ENCODE data around the gene PAPPA2.
"Not testable (repeated sequence)": the region's sequence is repeated elsewhere in the genome, so short reads cannot be mapped to it uniquely, and the experiment has no call there.

The PAPPA2 gene

DNA sequence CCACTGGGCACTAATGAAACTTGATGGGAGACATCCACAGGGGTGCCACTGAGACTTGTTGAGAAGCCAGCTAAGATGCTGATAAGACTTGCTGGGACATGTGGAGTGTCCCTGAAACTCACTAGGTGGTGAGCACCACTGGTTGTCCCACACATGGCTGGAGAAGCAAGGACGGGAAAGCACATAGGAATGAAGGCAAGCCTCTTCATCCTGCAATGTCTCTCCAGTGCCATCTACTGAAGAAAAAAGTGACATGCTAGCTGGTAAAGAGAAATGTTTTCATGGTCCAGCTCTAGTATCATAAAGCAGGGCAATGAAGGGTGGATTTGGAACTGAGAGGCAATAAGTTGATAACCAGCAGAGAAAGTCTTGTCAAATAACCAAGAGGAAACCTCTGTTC, 283.0 kb downstream of the PAPPA2 start:
- no peak overlapping the region for H3K4me3 ChIP-seq (ENCODE audit: insufficient read depth, low read depth, low read length)
- H3K27me3 ChIP-seq (ENCODE audit: control insufficient read depth, insufficient read depth, low read length, poor library complexity, severe bottlenecking), result no peaks in the 10 kb centered on the region
- 64 to 76% methylated on average over 1 of the region's 1 CpG for WGBS, 2 experiments
- H3K27ac ChIP-seq (ENCODE audit: insufficient read depth, low read depth, low read length, poor library complexity, severe bottlenecking), result no peak overlapping the region
- no peaks in the 10 kb centered on the region for H3K4me1 ChIP-seq (ENCODE audit: control insufficient read depth, insufficient read depth, low read length)
- H3K36me3 ChIP-seq (ENCODE audit: control insufficient read depth, insufficient read depth, low read length), result no peaks in the 10 kb centered on the region
- H3K9me3 ChIP-seq (ENCODE audit: control insufficient read depth, low read length), result no peaks in the 10 kb centered on the region

DNA sequence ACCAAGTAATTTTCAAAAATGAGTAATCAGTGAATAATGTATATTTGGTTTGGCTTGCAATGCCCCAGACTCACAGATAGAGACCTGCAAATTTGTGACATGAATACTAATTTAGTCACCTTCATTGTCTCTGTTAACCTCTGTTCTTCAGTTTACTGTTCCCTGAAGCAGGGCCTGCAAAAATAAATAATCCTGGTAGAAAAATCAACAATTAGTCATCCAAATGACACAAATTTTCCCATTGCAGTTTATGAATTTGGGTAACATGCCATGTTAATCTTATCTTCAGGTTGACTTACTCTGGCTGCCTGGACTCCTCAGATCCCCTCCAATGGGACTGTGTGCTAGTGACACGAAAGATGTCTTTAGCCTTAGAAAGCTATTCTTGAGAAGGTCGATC, 289.5 kb downstream of the PAPPA2 start:
- H3K27ac ChIP-seq (ENCODE audit: insufficient read depth, low read depth, low read length, poor library complexity, severe bottlenecking), result no peak overlapping the region
- no peaks in the 10 kb centered on the region for H3K4me1 ChIP-seq (ENCODE audit: control insufficient read depth, insufficient read depth, low read length)
- no peak overlapping the region for H3K4me3 ChIP-seq (ENCODE audit: insufficient read depth, low read depth, low read length)
- no peaks in the 10 kb centered on the region for H3K27me3 ChIP-seq (ENCODE audit: control insufficient read depth, insufficient read depth, low read length, poor library complexity, severe bottlenecking)
- 99 to 100% methylated on average over 2 of the region's 2 CpGs for WGBS, 2 experiments
- H3K9me3 ChIP-seq (ENCODE audit: control insufficient read depth, low read length), result no peaks in the 10 kb centered on the region
- no peaks in the 10 kb centered on the region for H3K36me3 ChIP-seq (ENCODE audit: control insufficient read depth, insufficient read depth, low read length)

DNA sequence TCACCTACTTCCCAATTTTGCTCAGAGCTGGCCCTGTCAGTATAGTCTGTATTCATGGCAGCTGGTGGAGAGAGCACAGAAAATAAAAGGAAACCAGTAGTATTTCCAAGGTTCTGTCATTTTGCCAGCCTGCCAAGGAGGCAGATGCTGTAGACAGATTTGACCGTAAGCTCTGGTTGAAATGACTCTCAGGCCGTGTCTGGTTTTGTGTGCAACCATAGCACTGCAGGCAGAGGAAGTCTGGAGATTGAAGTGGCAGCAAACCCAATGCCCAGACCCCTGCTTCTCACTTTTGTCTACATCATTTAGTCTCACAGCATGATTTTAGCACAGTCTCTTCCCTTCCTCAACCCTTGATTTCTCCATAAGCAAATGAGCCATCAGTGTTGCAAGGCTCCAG, 291.7 kb downstream of the PAPPA2 start:
- no peak overlapping the region for H3K27ac ChIP-seq (ENCODE audit: insufficient read depth, low read depth, low read length, poor library complexity, severe bottlenecking)
- no peaks in the 10 kb centered on the region for H3K9me3 ChIP-seq (ENCODE audit: control insufficient read depth, low read length)
- no peaks in the 10 kb centered on the region for H3K27me3 ChIP-seq (ENCODE audit: control insufficient read depth, insufficient read depth, low read length, poor library complexity, severe bottlenecking)
- WGBS, 2 experiments, result 65 to 66% methylated on average over 2 of the region's 2 CpGs
- H3K4me1 ChIP-seq (ENCODE audit: control insufficient read depth, insufficient read depth, low read length), result no peaks in the 10 kb centered on the region
- no peaks in the 10 kb centered on the region for H3K36me3 ChIP-seq (ENCODE audit: control insufficient read depth, insufficient read depth, low read length)
- H3K4me3 ChIP-seq (ENCODE audit: insufficient read depth, low read depth, low read length), result no peak overlapping the region

DNA sequence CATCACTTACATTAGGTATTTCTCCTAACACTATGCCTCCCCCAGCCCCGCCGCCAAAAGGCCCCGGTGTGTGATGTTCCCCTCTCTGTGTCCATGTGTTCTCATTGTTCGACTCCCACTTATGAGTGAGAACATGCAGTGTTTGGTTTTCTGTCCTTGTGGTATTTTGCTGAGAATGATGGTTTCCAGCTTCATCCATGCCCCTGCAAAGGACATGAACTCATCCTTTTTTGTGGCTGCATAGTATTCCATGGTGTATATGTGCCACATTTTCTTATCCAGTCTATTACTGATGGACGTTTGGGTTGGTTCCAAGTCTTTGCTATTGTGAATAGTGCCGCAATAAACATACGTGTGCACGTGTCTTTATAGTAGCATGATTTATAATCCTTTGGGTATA, 293.8 kb downstream of the PAPPA2 start:
- not testable (repeated sequence) for H3K9me3 ChIP-seq (ENCODE audit: control insufficient read depth, low read length)
- WGBS, 2 experiments, result 86 to 88% methylated on average over 4 to 6 of the region's 8 CpGs

DNA sequence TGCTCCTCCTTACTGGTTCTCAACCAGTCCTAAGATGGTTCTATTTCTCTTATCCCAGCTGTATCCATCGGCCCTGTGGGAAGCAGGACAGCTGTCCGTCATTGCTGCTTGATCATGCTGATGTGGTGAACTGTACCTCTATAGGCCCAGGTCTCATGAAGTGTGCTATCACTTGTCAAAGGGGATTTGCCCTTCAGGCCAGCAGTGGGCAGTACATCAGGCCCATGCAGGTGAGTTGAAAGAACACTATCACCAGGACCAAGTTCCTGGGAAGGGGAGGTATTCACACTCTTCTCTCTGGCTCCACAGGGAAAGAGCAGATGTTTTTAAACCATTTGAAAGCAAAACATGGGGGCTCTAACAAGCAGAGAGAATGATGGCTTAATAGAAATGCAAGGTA, 302.6 kb downstream of the PAPPA2 start:
- 89 to 94% methylated on average over 2 of the region's 2 CpGs for WGBS, 2 experiments
- H3K27ac ChIP-seq (ENCODE audit: insufficient read depth, low read depth, low read length, poor library complexity, severe bottlenecking), result no peak overlapping the region
- no peaks in the 10 kb centered on the region for H3K4me1 ChIP-seq (ENCODE audit: control insufficient read depth, insufficient read depth, low read length)
- no peaks in the 10 kb centered on the region for H3K27me3 ChIP-seq (ENCODE audit: control insufficient read depth, insufficient read depth, low read length, poor library complexity, severe bottlenecking)
- no peaks in the 10 kb centered on the region for H3K9me3 ChIP-seq (ENCODE audit: control insufficient read depth, low read length)
- H3K36me3 ChIP-seq (ENCODE audit: control insufficient read depth, insufficient read depth, low read length), result no peaks in the 10 kb centered on the region
- no peak overlapping the region for H3K4me3 ChIP-seq (ENCODE audit: insufficient read depth, low read depth, low read length)

More for the DNA sequence above, 293.8 kb downstream of the PAPPA2 start:
- not testable (repeated sequence) for H3K4me3 ChIP-seq (ENCODE audit: insufficient read depth, low read depth, low read length); H3K36me3 ChIP-seq (ENCODE audit: control insufficient read depth, insufficient read depth, low read length); H3K4me1 ChIP-seq (ENCODE audit: control insufficient read depth, insufficient read depth, low read length); H3K27me3 ChIP-seq (ENCODE audit: control insufficient read depth, insufficient read depth, low read length, poor library complexity, severe bottlenecking); H3K27ac ChIP-seq (ENCODE audit: insufficient read depth, low read depth, low read length, poor library complexity, severe bottlenecking)

DNA sequence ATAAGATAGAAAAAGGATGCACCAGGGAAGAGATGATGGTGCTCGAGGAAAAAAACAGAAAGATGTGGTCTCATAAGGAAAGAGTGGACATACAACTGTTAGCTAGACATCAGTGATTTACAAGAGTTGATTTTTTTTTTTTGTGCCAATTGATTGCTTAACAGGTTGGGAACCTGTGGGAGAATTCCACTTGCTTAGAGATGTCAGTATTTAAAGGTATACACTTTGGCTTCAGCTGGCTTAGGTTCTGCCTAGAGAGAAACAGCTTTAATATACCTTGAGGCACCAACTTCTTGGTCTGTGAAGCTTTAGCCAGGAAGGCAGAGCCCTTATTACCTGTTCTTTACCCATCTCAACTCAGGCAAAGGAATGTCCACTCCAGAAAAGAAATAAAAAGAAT, 303.8 kb downstream of the PAPPA2 start:
- no peaks in the 10 kb centered on the region for H3K27me3 ChIP-seq (ENCODE audit: control insufficient read depth, insufficient read depth, low read length, poor library complexity, severe bottlenecking)
- H3K36me3 ChIP-seq (ENCODE audit: control insufficient read depth, insufficient read depth, low read length), result no peaks in the 10 kb centered on the region
- 91 to 96% methylated on average over 1 of the region's 1 CpG for WGBS, 2 experiments
- H3K9me3 ChIP-seq (ENCODE audit: control insufficient read depth, low read length), result no peaks in the 10 kb centered on the region
- no peak overlapping the region for H3K27ac ChIP-seq (ENCODE audit: insufficient read depth, low read depth, low read length, poor library complexity, severe bottlenecking)
- no peaks in the 10 kb centered on the region for H3K4me1 ChIP-seq (ENCODE audit: control insufficient read depth, insufficient read depth, low read length)
- no peak overlapping the region for H3K4me3 ChIP-seq (ENCODE audit: insufficient read depth, low read depth, low read length)

DNA sequence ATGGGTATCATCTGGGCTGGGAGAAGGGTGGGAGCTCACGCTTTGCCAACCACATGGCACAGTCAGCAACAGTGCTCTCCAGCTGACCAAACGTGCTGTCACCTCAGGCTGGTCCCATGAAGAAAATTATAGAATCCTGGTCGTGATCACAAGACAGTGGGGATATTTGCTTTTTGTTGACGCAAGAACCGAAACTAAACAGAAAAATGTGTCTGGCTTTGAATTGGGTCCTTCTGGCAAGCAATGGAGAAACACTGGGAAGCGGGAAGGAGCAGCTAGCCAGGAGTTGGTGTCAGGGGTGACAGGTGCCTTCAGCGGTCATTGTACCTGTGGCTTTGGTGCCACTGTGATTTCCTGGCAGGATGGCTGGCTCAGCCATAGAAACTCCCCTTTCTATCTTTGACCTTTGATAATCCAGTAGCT, 304.8 kb downstream of the PAPPA2 start:
- Histone ChIP-seq H3K36me3 (ENCODE audit: control insufficient read depth, insufficient read depth, low read length) (no peaks in the 10 kb centered on the region), H3K4me3 (ENCODE audit: insufficient read depth, low read depth, low read length) (no peak overlapping the region), H3K9me3 (ENCODE audit: control insufficient read depth, low read length) (no peaks in the 10 kb centered on the region), H3K27me3 (ENCODE audit: control insufficient read depth, insufficient read depth, low read length, poor library complexity, severe bottlenecking) (no peaks in the 10 kb centered on the region), H3K4me1 (ENCODE audit: control insufficient read depth, insufficient read depth, low read length) (no peaks in the 10 kb centered on the region), H3K27ac (ENCODE audit: insufficient read depth, low read depth, low read length, poor library complexity, severe bottlenecking) (no peak overlapping the region)
- 94% methylated on average over 7 of the region's 7 CpGs for WGBS, 2 experiments

DNA sequence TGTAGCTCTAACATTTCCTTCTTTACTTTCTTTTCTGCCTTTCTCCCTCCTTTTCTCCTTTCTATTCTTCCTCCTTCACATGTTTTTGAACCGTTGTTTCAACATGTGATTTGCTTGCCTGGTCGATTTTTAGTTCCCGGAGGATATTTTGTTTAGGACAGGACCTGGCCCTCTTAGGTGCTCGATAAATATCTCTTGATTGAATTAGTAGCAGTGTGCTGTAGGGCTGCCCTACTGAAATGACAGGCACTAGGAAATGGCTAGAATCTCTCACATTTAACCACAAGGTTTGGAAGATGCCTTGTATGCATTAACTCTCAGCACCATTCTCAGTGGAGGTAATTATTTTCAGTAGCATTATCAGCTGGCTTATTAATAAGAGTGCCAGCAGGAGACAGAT, 305.6 kb downstream of the PAPPA2 start:
- WGBS, 2 experiments, result 90 to 93% methylated on average over 4 of the region's 4 CpGs
- H3K9me3 ChIP-seq (ENCODE audit: control insufficient read depth, low read length), result no peaks in the 10 kb centered on the region
- no peak overlapping the region for H3K27ac ChIP-seq (ENCODE audit: insufficient read depth, low read depth, low read length, poor library complexity, severe bottlenecking)
- H3K27me3 ChIP-seq (ENCODE audit: control insufficient read depth, insufficient read depth, low read length, poor library complexity, severe bottlenecking), result no peaks in the 10 kb centered on the region
- no peak overlapping the region for H3K4me3 ChIP-seq (ENCODE audit: insufficient read depth, low read depth, low read length)
- no peaks in the 10 kb centered on the region for H3K36me3 ChIP-seq (ENCODE audit: control insufficient read depth, insufficient read depth, low read length)
- no peaks in the 10 kb centered on the region for H3K4me1 ChIP-seq (ENCODE audit: control insufficient read depth, insufficient read depth, low read length)

DNA sequence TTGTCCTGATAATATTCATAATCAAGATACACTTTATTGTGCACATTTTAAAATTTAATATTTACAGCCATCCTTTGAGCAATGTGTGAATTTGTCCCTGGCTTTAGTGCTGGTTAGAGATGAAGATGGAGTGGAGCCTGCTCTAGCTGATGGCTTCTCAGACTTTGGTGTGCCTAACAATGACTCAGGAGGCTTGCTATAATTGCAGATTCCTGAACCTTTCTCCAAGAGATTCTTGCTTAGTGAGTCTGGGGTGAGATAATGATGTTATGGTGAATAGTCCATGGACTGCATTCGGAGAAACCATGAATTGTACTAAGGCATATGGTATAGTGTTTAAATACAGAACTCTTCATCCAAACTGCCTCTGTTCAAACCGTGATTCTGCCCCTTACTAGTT, 307.1 kb downstream of the PAPPA2 start:
- Histone ChIP-seq H3K4me3 (ENCODE audit: insufficient read depth, low read depth, low read length) (no peak overlapping the region), H3K27me3 (ENCODE audit: control insufficient read depth, insufficient read depth, low read length, poor library complexity, severe bottlenecking) (no peaks in the 10 kb centered on the region), H3K36me3 (ENCODE audit: control insufficient read depth, insufficient read depth, low read length) (no peaks in the 10 kb centered on the region), H3K9me3 (ENCODE audit: control insufficient read depth, low read length) (no peaks in the 10 kb centered on the region), H3K4me1 (ENCODE audit: control insufficient read depth, insufficient read depth, low read length) (no peaks in the 10 kb centered on the region), H3K27ac (ENCODE audit: insufficient read depth, low read depth, low read length, poor library complexity, severe bottlenecking) (no peak overlapping the region)
- 90 to 97% methylated on average over 2 of the region's 2 CpGs for WGBS, 2 experiments

DNA sequence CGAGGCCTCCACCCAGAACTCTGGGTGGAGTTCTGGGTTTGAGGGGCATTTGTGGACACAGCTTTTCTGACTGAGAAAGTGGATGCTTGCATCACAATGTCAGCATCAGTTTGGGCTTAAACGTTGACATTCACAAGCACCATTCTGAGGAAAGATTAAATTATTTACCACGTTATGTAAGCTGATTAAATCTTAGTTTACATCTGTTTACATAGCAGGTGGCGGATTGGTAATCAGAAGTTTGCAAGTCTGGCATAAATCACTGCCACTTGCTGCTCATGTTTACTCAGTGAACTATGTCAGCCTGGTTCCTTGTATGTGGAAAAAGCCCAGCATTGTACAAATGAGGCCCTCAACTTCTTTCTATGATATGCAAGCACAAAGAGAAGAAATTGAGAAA, 310.1 kb downstream of the PAPPA2 start:
- Histone ChIP-seq H3K36me3 (ENCODE audit: control insufficient read depth, insufficient read depth, low read length) (no peaks in the 10 kb centered on the region), H3K4me3 (ENCODE audit: insufficient read depth, low read depth, low read length) (no peak overlapping the region), H3K27me3 (ENCODE audit: control insufficient read depth, insufficient read depth, low read length, poor library complexity, severe bottlenecking) (no peaks in the 10 kb centered on the region), H3K9me3 (ENCODE audit: control insufficient read depth, low read length) (no peaks in the 10 kb centered on the region), H3K4me1 (ENCODE audit: control insufficient read depth, insufficient read depth, low read length) (no peaks in the 10 kb centered on the region), H3K27ac (ENCODE audit: insufficient read depth, low read depth, low read length, poor library complexity, severe bottlenecking) (no peak overlapping the region)
- WGBS, 2 experiments, result 78 to 85% methylated on average over 4 of the region's 4 CpGs

DNA sequence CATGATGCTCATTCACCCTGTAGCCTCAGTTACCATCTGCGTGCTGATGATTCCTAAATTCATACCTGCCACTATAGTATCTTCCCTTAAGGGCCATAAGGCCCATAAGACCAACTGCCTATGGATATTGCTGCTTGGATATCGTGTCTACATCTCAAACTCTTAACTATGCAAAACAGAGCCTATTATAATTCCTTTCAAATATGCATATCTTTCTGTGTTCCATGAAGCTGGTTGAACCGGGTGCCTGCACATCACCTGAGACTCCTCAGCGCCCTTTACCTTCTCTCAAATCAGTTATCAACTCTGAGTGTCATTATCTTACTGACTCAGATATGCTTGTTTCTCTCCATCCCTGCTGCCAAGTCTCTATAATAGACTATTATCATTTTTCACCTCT, 311.2 kb downstream of the PAPPA2 start:
- H3K36me3 ChIP-seq (ENCODE audit: control insufficient read depth, insufficient read depth, low read length), result no peaks in the 10 kb centered on the region
- WGBS, 2 experiments, result 67 to 68% methylated on average over 4 of the region's 4 CpGs
- H3K4me1 ChIP-seq (ENCODE audit: control insufficient read depth, insufficient read depth, low read length), result no peaks in the 10 kb centered on the region
- no peaks in the 10 kb centered on the region for H3K9me3 ChIP-seq (ENCODE audit: control insufficient read depth, low read length)
- H3K4me3 ChIP-seq (ENCODE audit: insufficient read depth, low read depth, low read length), result no peak overlapping the region
- no peak overlapping the region for H3K27ac ChIP-seq (ENCODE audit: insufficient read depth, low read depth, low read length, poor library complexity, severe bottlenecking)
- H3K27me3 ChIP-seq (ENCODE audit: control insufficient read depth, insufficient read depth, low read length, poor library complexity, severe bottlenecking), result no peaks in the 10 kb centered on the region

Measured in ectodermal cell (in vitro differentiated cells).